ENCODE data around the gene NCBP3.

DNA sequence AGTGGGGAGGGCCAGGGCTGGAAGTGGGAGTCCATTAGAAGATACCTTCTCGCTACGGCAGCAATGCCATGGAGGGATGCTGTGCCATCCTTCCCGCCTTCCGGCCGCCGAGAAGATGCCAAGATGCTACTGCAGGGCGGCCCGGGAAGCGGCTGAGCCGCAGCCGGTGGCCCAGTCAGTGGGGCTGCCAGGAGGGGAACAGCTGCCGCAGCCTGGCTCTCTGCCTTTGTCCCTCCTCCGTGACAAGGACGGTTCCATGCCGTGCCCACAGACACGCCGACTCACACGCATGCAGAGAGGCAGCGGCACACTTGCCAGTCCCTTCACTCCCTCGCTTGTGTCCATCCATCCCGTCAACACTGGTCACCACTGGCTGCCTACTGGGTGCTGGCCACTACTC is 20.2 kb upstream of the NCBP3 start:
- TF ChIP-seq, protein P1, sequence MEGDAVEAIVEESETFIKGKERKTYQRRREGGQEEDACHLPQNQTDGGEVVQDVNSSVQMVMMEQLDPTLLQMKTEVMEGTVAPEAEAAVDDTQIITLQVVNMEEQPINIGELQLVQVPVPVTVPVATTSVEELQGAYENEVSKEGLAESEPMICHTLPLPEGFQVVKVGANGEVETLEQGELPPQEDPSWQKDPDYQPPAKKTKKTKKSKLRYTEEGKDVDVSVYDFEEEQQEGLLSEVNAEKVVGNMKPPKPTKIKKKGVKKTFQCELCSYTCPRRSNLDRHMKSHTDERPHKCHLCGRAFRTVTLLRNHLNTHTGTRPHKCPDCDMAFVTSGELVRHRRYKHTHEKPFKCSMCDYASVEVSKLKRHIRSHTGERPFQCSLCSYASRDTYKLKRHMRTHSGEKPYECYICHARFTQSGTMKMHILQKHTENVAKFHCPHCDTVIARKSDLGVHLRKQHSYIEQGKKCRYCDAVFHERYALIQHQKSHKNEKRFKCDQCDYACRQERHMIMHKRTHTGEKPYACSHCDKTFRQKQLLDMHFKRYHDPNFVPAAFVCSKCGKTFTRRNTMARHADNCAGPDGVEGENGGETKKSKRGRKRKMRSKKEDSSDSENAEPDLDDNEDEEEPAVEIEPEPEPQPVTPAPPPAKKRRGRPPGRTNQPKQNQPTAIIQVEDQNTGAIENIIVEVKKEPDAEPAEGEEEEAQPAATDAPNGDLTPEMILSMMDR (IDR thresholded peaks at IDR 0.05) = no peak
- no peak for TF ChIP-seq POLR2A (IDR thresholded peaks at IDR 0.05)
